Esophagus muscularis mucosa (tissue), 4 donors: ENCODE results near the gene RMDN3. TPM values are rescaled to one million over a fixed set of nuclear protein-coding genes. Genes with fewer than 3 reads are reported as not detected.

Experiments
- DNase-seq: peaks from one replicate; pipeline ENCODE4 v3.0.0-alpha.2; 2017; ENCODE audit errors: extremely low spot score
- H3K27ac ChIP-seq, 4 donors: fragments of 200-600 bp; sonication (generic); replicated peaks in 1 of 4; 1 replicate in 3 of 4; 2 replicates in 1 of 4; pipeline ENCODE4 v1.5.1; 2016 to 2019; ENCODE audit warnings: mild to moderate bottlenecking in 1 of 4
- H3K27me3 ChIP-seq, 4 donors: fragments of 200-600 bp; sonication (generic); one replicate each; pipeline versions ENCODE4 v1.5.1 to v1.6.0; 2016 to 2019
- H3K36me3 ChIP-seq, 4 donors: fragments of 200-600 bp; sonication (generic); one replicate each; pipeline ENCODE4 v1.5.1; 2016 to 2019
- H3K4me1 ChIP-seq, 4 donors: fragments of 200-600 bp; sonication (generic); one replicate each; pipeline ENCODE4 v1.5.1; 2016 to 2019
- H3K4me3 ChIP-seq, 4 donors: fragments of 200-600 bp; sonication (generic); 1 replicate in 2 of 4; 2 replicates in 2 of 4; pipeline ENCODE4 v1.5.1; 2016 to 2019; ENCODE audit warnings: mild to moderate bottlenecking in 4 of 4, moderate library complexity in 1 of 4
- H3K9me3 ChIP-seq, 4 donors: fragments of 200-600 bp; sonication (generic); 1 replicate in 3 of 4; 2 replicates in 1 of 4; pipeline ENCODE4 v1.5.1; 2016 to 2019
- EP300 ChIP-seq: sonication (generic); formaldehyde crosslinking; IDR thresholded peaks from one replicate; pipeline ENCODE4 v1.6.1; 2017; ENCODE audit warnings: antibody characterized with exemption
- POLR2A ChIP-seq: fragments of 450-650 bp; IDR thresholded peaks from one replicate; pipeline ENCODE4 v1.6.1; 2017; ENCODE audit warnings: antibody characterized with exemption, moderate library complexity, mild to moderate bottlenecking, low read depth
- POLR2AphosphoS5 ChIP-seq, 2 donors: sonication (generic); formaldehyde crosslinking; IDR thresholded peaks; one replicate each; pipeline ENCODE4 v1.6.1; 2017; ENCODE audit warnings: antibody characterized with exemption in 2 of 2
- WGBS: methylation state at CpG from one replicate; pipeline ENCODE4 v1.1.5; 2018; 5-methylcytosine and 5-hydroxymethylcytosine counted together
- intact Hi-C: fragments of 100-400 bp; cut with DNase I; formaldehyde crosslinking; loops from one replicate; pipeline ENCODE4 v1.15.1; 2023
- total RNA-seq, 4 donors: library from RNA; depleted of rRNA; stranded (reverse); fragments of >200 nt; gene quantifications; one replicate each; pipeline versions ENCODE4 v1.1.0 to v1.2.1, GENCODE V29; 2016
- TF ChIP-seq, protein P1 (sequence below), 3 experiments: fragments of 200-600 bp in 2 of 3; fragments of 450-650 bp in 1 of 3; sonication (generic) in 2 of 3; IDR thresholded peaks; one replicate each; pipeline ENCODE4 v1.5.1; 2017 to 2019; ENCODE audit warnings: antibody characterized with exemption in 3 of 3, mild to moderate bottlenecking in 2 of 3, moderate library complexity in 1 of 3

Gene RMDN3
- total RNA-seq, 4 donors from 2014 or later = 29.5 to 34.9 (median 31.5) TPM

DNA sequence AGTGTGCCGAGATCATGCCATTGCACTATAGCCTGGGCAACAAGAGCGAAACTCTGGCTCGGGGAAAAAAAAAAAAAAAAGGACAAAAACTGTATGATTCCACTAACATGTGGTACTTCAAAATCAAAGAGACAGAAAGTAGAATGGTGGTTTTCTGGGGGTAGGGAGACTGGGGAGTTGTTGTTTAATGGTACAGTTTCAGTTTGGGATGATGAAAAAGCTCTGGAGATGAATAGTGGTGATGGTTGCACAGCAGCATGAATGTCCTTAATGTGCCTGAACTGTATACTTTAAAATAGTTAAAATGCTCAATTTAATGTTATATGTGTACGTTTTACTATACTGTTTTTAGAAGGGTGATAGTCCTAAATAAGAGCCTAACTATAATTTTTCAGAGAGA, 32.7 kb downstream of the RMDN3 start:
- Histone ChIP-seq H3K36me3 (no peaks in the 10 kb centered on the region), H3K27ac (no peak overlapping the region), H3K9me3 (no peaks in the 10 kb centered on the region), H3K4me3 (no peak overlapping the region), H3K4me1 (no peaks in the 10 kb centered on the region), H3K27me3 (no peaks in the 10 kb centered on the region)
- intact Hi-C loops = no loop called here
- no peak for TF ChIP-seq POLR2AphosphoS5 (IDR thresholded peaks at IDR 0.05)
- TF ChIP-seq, protein P1, sequence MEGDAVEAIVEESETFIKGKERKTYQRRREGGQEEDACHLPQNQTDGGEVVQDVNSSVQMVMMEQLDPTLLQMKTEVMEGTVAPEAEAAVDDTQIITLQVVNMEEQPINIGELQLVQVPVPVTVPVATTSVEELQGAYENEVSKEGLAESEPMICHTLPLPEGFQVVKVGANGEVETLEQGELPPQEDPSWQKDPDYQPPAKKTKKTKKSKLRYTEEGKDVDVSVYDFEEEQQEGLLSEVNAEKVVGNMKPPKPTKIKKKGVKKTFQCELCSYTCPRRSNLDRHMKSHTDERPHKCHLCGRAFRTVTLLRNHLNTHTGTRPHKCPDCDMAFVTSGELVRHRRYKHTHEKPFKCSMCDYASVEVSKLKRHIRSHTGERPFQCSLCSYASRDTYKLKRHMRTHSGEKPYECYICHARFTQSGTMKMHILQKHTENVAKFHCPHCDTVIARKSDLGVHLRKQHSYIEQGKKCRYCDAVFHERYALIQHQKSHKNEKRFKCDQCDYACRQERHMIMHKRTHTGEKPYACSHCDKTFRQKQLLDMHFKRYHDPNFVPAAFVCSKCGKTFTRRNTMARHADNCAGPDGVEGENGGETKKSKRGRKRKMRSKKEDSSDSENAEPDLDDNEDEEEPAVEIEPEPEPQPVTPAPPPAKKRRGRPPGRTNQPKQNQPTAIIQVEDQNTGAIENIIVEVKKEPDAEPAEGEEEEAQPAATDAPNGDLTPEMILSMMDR (IDR thresholded peaks at IDR 0.05) = no peak
- no peak for TF ChIP-seq EP300
- TF ChIP-seq POLR2A = no peak
- DNase-seq = no peak
- 91% methylated on average over 4 of the region's 4 CpGs for WGBS

DNA sequence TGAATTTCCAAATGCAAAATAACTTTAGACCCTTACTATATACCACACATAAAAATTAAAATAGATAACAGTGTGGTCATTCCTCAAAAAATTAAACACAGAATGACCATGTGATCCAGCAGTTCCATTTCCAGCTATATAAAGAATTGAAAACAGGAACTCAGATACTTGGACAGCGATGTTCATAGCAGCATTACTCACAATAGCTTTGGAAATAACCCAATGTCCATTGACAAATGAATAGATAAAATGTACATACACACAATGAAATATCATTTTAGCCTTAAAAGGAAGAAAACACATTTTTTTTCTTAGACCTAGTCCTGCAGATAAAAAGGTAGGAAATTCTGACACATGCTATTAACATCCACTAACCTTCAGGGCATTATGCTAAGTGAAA, 33.4 kb downstream of the RMDN3 start:
- DNase-seq = no peak
- Histone ChIP-seq H3K4me3 (no peak overlapping the region), H3K9me3 (no peaks in the 10 kb centered on the region), H3K36me3 (no peaks in the 10 kb centered on the region), H3K4me1 (no peaks in the 10 kb centered on the region), H3K27me3 (no peaks in the 10 kb centered on the region), H3K27ac (no peak overlapping the region)
- WGBS = 69% methylated on average over 1 of the region's 1 CpG
- no peak for TF ChIP-seq POLR2AphosphoS5 (IDR thresholded peaks at IDR 0.05)
- TF ChIP-seq, protein P1 (IDR thresholded peaks at IDR 0.05) = no peak
- TF ChIP-seq POLR2A = no peak
- TF ChIP-seq EP300 = no peak
- intact Hi-C loops = no loop called here

DNA sequence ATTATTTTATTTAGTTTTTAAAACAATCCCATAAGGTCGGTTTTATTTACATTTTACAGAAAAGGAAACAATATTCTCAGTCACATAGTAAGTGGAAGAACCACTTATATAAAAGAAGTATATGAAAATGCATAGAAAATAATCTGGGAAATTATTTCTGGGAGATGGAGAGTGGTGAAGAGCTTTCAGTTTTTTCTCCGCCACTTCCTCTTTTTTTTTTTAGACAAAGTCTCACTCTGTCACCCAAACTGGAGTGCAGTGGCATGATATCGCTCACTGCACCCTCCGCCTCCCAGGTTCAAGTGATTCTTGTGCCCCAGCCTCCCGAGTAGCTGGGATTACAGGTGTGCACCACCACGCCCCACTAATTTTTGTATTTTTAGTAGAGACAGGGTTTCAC, 38.9 kb downstream of the RMDN3 start:
- Histone ChIP-seq H3K36me3 (no peaks in the 10 kb centered on the region), H3K9me3 (no peaks in the 10 kb centered on the region), H3K4me3 (no peak overlapping the region), H3K4me1 (no peaks in the 10 kb centered on the region), H3K27ac (no peak overlapping the region), H3K27me3 (no peaks in the 10 kb centered on the region)
- 90% methylated on average over 6 of the region's 6 CpGs for WGBS
- no peak for DNase-seq
- intact Hi-C loops = no loop called here
- TF ChIP-seq, protein P1 (IDR thresholded peaks at IDR 0.05) = no peak
- TF ChIP-seq EP300 = no peak
- TF ChIP-seq POLR2A = no peak
- no peak for TF ChIP-seq POLR2AphosphoS5 (IDR thresholded peaks at IDR 0.05)

DNA sequence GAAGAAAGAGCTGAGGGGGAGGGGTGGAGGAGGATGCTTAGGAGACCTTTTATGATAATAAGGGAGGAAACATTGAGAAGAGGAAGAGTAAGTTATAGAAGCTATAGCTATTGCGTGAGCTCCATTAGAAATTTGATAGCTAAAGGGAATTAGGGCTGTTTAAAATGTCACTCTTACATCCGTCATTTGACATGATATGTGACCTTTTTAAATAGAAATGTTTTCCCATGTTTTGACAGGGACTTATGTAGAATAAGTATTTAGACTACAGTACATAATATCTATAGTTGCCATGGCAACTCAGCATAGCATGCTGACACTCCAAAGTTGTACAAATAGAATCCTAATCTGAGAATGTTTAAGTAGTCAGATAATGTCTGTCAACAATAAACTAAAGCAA, 40.9 kb downstream of the RMDN3 start:
- TF ChIP-seq, protein P1 (IDR thresholded peaks at IDR 0.05) = no peak
- no peak for TF ChIP-seq POLR2AphosphoS5 (IDR thresholded peaks at IDR 0.05)
- no peak for TF ChIP-seq POLR2A
- no peak for TF ChIP-seq EP300
- Histone ChIP-seq H3K9me3 (no peaks in the 10 kb centered on the region), H3K36me3 (no peaks in the 10 kb centered on the region), H3K4me1 (no peaks in the 10 kb centered on the region), H3K4me3 (no peak overlapping the region), H3K27me3 (no peaks in the 10 kb centered on the region), H3K27ac (no peak overlapping the region)
- no peak for DNase-seq
- intact Hi-C loops = no loop called here
- 71% methylated on average over 2 of the region's 2 CpGs for WGBS

DNA sequence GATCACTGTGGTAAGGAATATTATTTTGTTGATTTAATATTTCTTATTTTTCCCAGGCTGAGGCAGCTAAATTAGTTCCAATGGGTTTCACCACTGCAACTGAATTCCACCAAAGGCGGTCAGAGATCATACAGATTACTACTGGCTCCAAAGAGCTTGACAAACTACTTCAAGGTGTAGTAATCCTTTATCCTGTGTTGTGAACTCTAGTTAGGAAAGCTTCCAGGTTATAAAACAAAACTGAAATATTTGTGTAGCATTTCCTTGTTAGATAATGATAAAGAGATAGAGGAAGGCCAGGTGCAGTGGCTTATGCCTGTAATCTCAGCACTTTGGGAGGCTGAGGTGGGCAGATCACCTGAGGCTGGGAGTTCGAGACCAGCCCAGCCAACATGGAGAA, 48.9 kb downstream of the RMDN3 start:
- H3K4me3 ChIP-seq = no peak overlapping the region
- intact Hi-C loops = no loop called here
- H3K9me3 ChIP-seq = no peaks in the 10 kb centered on the region
- H3K4me1 ChIP-seq = no peaks in the 10 kb centered on the region
- H3K36me3 ChIP-seq = no peaks in the 10 kb centered on the region
- 98% methylated on average over 2 of the region's 2 CpGs for WGBS
- no peak for DNase-seq
- H3K27ac ChIP-seq = no peak overlapping the region
- TF ChIP-seq EP300 (no peak), POLR2A (no peak), POLR2AphosphoS5 (IDR thresholded peaks at IDR 0.05) (no peak)
- TF ChIP-seq, protein P1 (IDR thresholded peaks at IDR 0.05) = no peak
- H3K27me3 ChIP-seq = no peaks in the 10 kb centered on the region
